Inflammatory macrophage treated with lipopolysaccharide for 4 hours (primary cell): ENCODE data around the gene CENPW.

Experiments used
- DNase-seq: peaks from one replicate; pipeline ENCODE4 v3.0.0-alpha.2; 2020

CENPW gene

GRCh38 chr6:126339796-126340609, at the start of gene CENPW:
Gene CENPW (plus strand): TSS chr6:126340115. CDS start chr6:126340274, 159 bp downstream.
- DNase-seq: peak; percentile 83

- DNase-seq: no peak
These were observed 45.9 kb upstream of the CENPW start for GRCh38 chr6:126293891-126294524.

- DNase-seq: no peak
These were observed 39.8 kb upstream of the CENPW start for GRCh38 chr6:126300126-126300525.

GRCh38 chr6:126300735-126301134, 39.2 kb upstream of the CENPW start:
- no peak for DNase-seq

- DNase-seq: no peak
These were observed 37.7 kb upstream of the CENPW start for GRCh38 chr6:126302191-126302590.

- DNase-seq: no peak
These were observed 32.1 kb upstream of the CENPW start for GRCh38 chr6:126307849-126308248.

GRCh38 chr6:126308362-126308761, 31.6 kb upstream of the CENPW start:
- no peak for DNase-seq

GRCh38 chr6:126312013-126312665, 27.8 kb upstream of the CENPW start:
- no peak for DNase-seq

- DNase-seq: no peak
These were observed 26.0 kb upstream of the CENPW start for GRCh38 chr6:126313941-126314340.

- no peak for DNase-seq
These were observed 21.1 kb upstream of the CENPW start for GRCh38 chr6:126318797-126319196.

- no peak for DNase-seq
These were observed 6.2 kb upstream of the CENPW start for GRCh38 chr6:126333729-126334128.

GRCh38 chr6:126335210-126335609, 4.7 kb upstream of the CENPW start:
- no peak for DNase-seq

- DNase-seq: peak; percentile 94
These were observed 2.6 kb upstream of the CENPW start for GRCh38 chr6:126337323-126337722.

GRCh38 chr6:126341126-126341525, 1.2 kb downstream of the CENPW start:
- DNase-seq: no peak

GRCh38 chr6:126344181-126344580, 4.3 kb downstream of the CENPW start:
- DNase-seq: no peak

- DNase-seq: no peak
These were observed 12.0 kb downstream of the CENPW start for GRCh38 chr6:126351960-126352359.

GRCh38 chr6:126352514-126352913, 12.6 kb downstream of the CENPW start:
- DNase-seq: no peak

GRCh38 chr6:126356526-126356925, 16.6 kb downstream of the CENPW start:
- DNase-seq: no peak

GRCh38 chr6:126359936-126360537, 20.1 kb downstream of the CENPW start:
- no peak for DNase-seq

GRCh38 chr6:126361832-126362440, 22.0 kb downstream of the CENPW start:
- DNase-seq: no peak

- DNase-seq: peak; percentile 8
These were observed 27.9 kb downstream of the CENPW start for GRCh38 chr6:126367849-126368248.

GRCh38 chr6:126372626-126373025, 32.7 kb downstream of the CENPW start:
- DNase-seq: no peak

GRCh38 chr6:126373344-126373743, 33.4 kb downstream of the CENPW start:
- DNase-seq: no peak
